TTC549 (cell line): Measurements from ENCODE around the gene SLC20A1.

Source experiments
- FAIRE-seq: peaks from 2 replicates; lab custom pipeline; 2012; peaks lifted over from hg19 to GRCh38; lab: Jason Lieb, UNC

SLC20A1 gene

DNA sequence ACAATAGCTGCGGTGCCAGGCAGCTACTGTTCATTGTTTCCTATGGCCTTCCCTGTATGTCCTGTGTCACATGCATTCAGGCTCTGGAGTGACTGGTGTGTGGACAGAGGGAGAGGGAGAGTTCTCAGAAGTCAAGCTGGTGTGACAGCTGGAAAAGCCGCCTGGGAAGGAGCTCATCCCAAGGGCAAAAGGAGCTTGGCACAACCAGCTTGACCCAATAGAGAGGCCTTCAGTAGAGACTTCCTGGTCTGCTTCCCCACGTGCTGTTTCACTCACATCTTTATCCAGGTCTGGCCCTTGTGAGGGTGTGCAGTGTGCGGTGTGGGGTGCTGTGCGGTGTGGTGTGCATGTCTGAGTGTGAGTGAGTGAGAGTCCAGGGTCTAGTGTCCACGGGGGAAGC is 64.0 kb downstream of the SLC20A1 start:
- no peak for FAIRE-seq

DNA sequence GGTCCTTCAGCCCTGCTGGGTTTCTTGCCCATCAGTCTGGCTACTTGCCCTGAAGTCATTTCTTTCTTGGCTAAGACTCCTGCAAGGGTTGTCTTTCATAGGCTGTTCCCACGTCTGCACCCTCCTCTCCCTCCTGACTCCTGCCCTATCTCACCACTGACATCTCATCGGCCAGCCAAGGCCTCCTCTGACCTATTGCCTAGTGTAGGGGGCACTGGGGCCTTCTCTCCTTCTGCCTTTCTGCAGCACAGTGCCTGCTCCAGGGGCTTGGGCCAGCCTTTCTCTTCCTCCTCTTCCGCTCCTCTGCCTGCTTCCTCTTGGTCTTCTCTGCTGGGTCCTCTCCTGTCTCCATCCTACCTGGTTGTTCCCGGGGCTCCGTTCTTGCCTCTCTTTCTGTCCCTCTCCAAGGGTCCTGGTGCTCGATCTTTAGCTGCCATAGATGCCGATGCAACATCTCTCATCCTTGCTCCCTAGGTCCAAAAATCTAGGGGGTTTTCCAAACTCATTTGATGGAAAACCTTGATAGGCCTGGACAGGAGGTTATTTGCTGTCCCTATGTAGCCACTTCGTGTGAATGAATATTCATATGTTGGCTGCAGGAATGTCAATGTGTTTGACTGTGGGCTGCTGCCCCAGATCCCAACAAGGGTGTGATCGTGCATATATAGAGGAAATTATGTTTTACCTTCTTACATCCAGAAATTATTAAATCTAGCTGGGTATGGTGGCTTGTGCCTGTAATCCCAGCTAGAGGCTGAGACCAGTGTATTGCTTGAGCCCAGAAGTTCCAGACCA is 65.4 kb downstream of the SLC20A1 start:
- FAIRE-seq: no peak

GRCh38 chr2:112712465-112712864 is 66.7 kb downstream of the SLC20A1 start:
- FAIRE-seq: no peak

- FAIRE-seq: no peak
Observed at GRCh38 chr2:112712903-112713584, 67.3 kb downstream of the SLC20A1 start.
